ENCODE measurements around the gene SLC7A5.
"Not testable (repeated sequence)": the region's sequence is repeated elsewhere in the genome, so short reads cannot be mapped to it uniquely, and the experiment has no call there.

Gene SLC7A5

GRCh38 chr16:87912691-87913090 is 43.4 kb upstream of the SLC7A5 start:
- H3K9me3 ChIP-seq (ENCODE audit: control insufficient read depth, insufficient read depth, low read depth, low read length); CTCF ChIA-PET; POLR2A ChIA-PET; H3K4me1 ChIP-seq (ENCODE audit: control insufficient read depth, insufficient read depth, low read length); H3K27ac ChIP-seq (ENCODE audit: extremely low read depth, low read depth, low read length); H3K36me3 ChIP-seq (ENCODE audit: control insufficient read depth in 2 of 2, insufficient read depth in 1 of 2, low read length in 2 of 2); H3K4me3 ChIP-seq (ENCODE audit: low read depth, low read length): not testable (repeated sequence)

GRCh38 chr16:87911106-87911763 is 41.9 kb upstream of the SLC7A5 start:
- H3K9me3 ChIP-seq (ENCODE audit: control insufficient read depth, insufficient read depth, low read depth, low read length); H3K4me3 ChIP-seq (ENCODE audit: low read depth, low read length); H3K4me1 ChIP-seq (ENCODE audit: control insufficient read depth, insufficient read depth, low read length); POLR2A ChIA-PET; H3K36me3 ChIP-seq (ENCODE audit: control insufficient read depth in 2 of 2, insufficient read depth in 1 of 2, low read length in 2 of 2); H3K27ac ChIP-seq (ENCODE audit: extremely low read depth, low read depth, low read length): not testable (repeated sequence)
- CTCF ChIA-PET = interaction anchor here (1.4 kb wide), 1 partner anchor 60 kb away, joined by 3 read pairs; no protein-coding TSS in a partner anchor
- TF ChIP-seq ZBTB21 (tag by site-specific recombination; IDR thresholded peaks at IDR 0.05) = peak; percentile 93
- peak; percentile 38 for TF ChIP-seq ATF2 (tag by site-specific recombination; IDR thresholded peaks at IDR 0.05; ENCODE audit: low read depth)
- TF ChIP-seq ZNF629 (tag by site-specific recombination; IDR thresholded peaks at IDR 0.05) = peak; percentile 96
- TF ChIP-seq ZEB2 (tag by site-specific recombination; IDR thresholded peaks at IDR 0.05) = peak; percentile 76
- peak; percentile 39; the same call in 1 of the 2 replicates for TF ChIP-seq ZNF600 (tag by site-specific recombination; IDR thresholded peaks at IDR 0.05)

- H3K36me3 ChIP-seq (ENCODE audit: control insufficient read depth in 2 of 2, insufficient read depth in 1 of 2, low read length in 2 of 2); POLR2A ChIA-PET; H3K4me3 ChIP-seq (ENCODE audit: low read depth, low read length); H3K9me3 ChIP-seq (ENCODE audit: control insufficient read depth, insufficient read depth, low read depth, low read length); H3K4me1 ChIP-seq (ENCODE audit: control insufficient read depth, insufficient read depth, low read length); H3K27ac ChIP-seq (ENCODE audit: extremely low read depth, low read depth, low read length): not testable (repeated sequence)
- CTCF ChIA-PET = interaction anchor here (0.6 to 2.6 kb wide), 7 partner anchors 18 to 131 kb away, joined by 3 to 11 read pairs (median 3); no protein-coding TSS in a partner anchor
- peak; percentile 94 for TF ChIP-seq ZNF10 (tag by site-specific recombination; IDR thresholded peaks at IDR 0.05)
- TF ChIP-seq ZEB2 (tag by site-specific recombination; IDR thresholded peaks at IDR 0.05) = 0 out of 2 replicates have a peak, but pooled peaks have one; percentile 19
- TF ChIP-seq ZNF654 (tag by site-specific recombination; IDR thresholded peaks at IDR 0.05; ENCODE audit: low read depth) = peak; percentile 33; the same call in 1 of the 2 replicates
- TF ChIP-seq CTCF (tag by site-specific recombination; IDR thresholded peaks at IDR 0.05) = peak; percentile 62
- TF ChIP-seq ZBTB26 (tag by site-specific recombination; optimal IDR thresholded peaks at IDR 0.05) = peak; percentile 28
These were observed 40.1 kb upstream of the SLC7A5 start for GRCh38 chr16:87909203-87909935.

- CTCF ChIA-PET = interaction anchor here (0.8 to 2.6 kb wide), 2 partner anchors 37 to 58 kb away, joined by 4 to 11 read pairs; no protein-coding TSS in a partner anchor
- POLR2A ChIA-PET = not testable (repeated sequence)
These were observed 38.8 kb upstream of the SLC7A5 start for GRCh38 chr16:87908101-87908500.

More at GRCh38 chr16:87908101-87908500, 38.8 kb upstream of the SLC7A5 start:
- not testable (repeated sequence) for H3K4me3 ChIP-seq (ENCODE audit: low read depth, low read length); H3K36me3 ChIP-seq (ENCODE audit: control insufficient read depth in 2 of 2, insufficient read depth in 1 of 2, low read length in 2 of 2); H3K4me1 ChIP-seq (ENCODE audit: control insufficient read depth, insufficient read depth, low read length); H3K9me3 ChIP-seq (ENCODE audit: control insufficient read depth, insufficient read depth, low read depth, low read length); H3K27ac ChIP-seq (ENCODE audit: extremely low read depth, low read depth, low read length)
- peak; percentile 71; the same call in 1 of the 2 replicates for TF ChIP-seq ZNF768 (tag by site-specific recombination; IDR thresholded peaks at IDR 0.05)
